ENCODE data around the gene FBXW2.
"Not testable (repeated sequence)": the region's sequence is repeated elsewhere in the genome, so short reads cannot be mapped to it uniquely, and the experiment has no call there.

Gene FBXW2

GRCh38 chr9:120792898-120793765, at the start of gene FBXW2:
Gene FBXW2 (minus strand): TSS chr9:120793416. CDS start chr9:120788258, 5,158 bp downstream.
- FAIRE-seq: no peak

GRCh38 chr9:120841930-120842684, 48.9 kb upstream of the FBXW2 start:
- FAIRE-seq: no peak

GRCh38 chr9:120839146-120839545, 45.9 kb upstream of the FBXW2 start:
- FAIRE-seq: no peak

- FAIRE-seq: no peak
Measured at GRCh38 chr9:120837921-120838320, 44.7 kb upstream of the FBXW2 start.

GRCh38 chr9:120833325-120833724, 40.1 kb upstream of the FBXW2 start:
- FAIRE-seq: no peak

- no peak for FAIRE-seq
Measured at GRCh38 chr9:120832807-120833206, 39.6 kb upstream of the FBXW2 start.

GRCh38 chr9:120830865-120831264, 37.6 kb upstream of the FBXW2 start:
- no peak for FAIRE-seq

GRCh38 chr9:120830151-120830550, 36.9 kb upstream of the FBXW2 start:
- FAIRE-seq: no peak

GRCh38 chr9:120829650-120830049, 36.4 kb upstream of the FBXW2 start:
- no peak for FAIRE-seq

- FAIRE-seq: no peak
Measured at GRCh38 chr9:120820095-120820494, 26.9 kb upstream of the FBXW2 start.

GRCh38 chr9:120818595-120818994, 25.4 kb upstream of the FBXW2 start:
- no peak for FAIRE-seq

- no peak for FAIRE-seq
Measured at GRCh38 chr9:120815075-120815474, 21.9 kb upstream of the FBXW2 start.

GRCh38 chr9:120808931-120809330, 15.7 kb upstream of the FBXW2 start:
- no peak for FAIRE-seq

GRCh38 chr9:120807607-120808379, 14.6 kb upstream of the FBXW2 start:
- no peak for FAIRE-seq

GRCh38 chr9:120804784-120805363, 11.7 kb upstream of the FBXW2 start:
- not testable (repeated sequence) for FAIRE-seq

GRCh38 chr9:120801441-120801840, 8.2 kb upstream of the FBXW2 start:
- no peak for FAIRE-seq

GRCh38 chr9:120791161-120791560, 2.1 kb downstream of the FBXW2 start:
- FAIRE-seq: no peak

- FAIRE-seq: no peak
Measured at GRCh38 chr9:120787933-120788332, 5.3 kb downstream of the FBXW2 start.

- FAIRE-seq: no peak
Measured at GRCh38 chr9:120783602-120784047, 9.6 kb downstream of the FBXW2 start.

GRCh38 chr9:120781236-120781635, 12.0 kb downstream of the FBXW2 start:
- FAIRE-seq: no peak

- FAIRE-seq: no peak
Measured at GRCh38 chr9:120780367-120780766, 12.8 kb downstream of the FBXW2 start.

- no peak for FAIRE-seq
Measured at GRCh38 chr9:120779227-120779626, 14.0 kb downstream of the FBXW2 start.

- no peak for FAIRE-seq
Measured at GRCh38 chr9:120778758-120779157, 14.5 kb downstream of the FBXW2 start.

Measured in endometrium (tissue), 2 donors.